Superior temporal gyrus (tissue), 1 donor: ENCODE results near the gene MINDY4.
A peak's percentile ranks its signal among the peaks of the same experiment; 100 is the strongest.

Experiments
- DNase-seq: peaks from one replicate; pipeline ENCODE4 v3.0.0-alpha.2; 2016; ENCODE audit errors: extremely low spot score

Gene MINDY4

GRCh38 chr7:30741289-30741688 is 29.9 kb upstream of the MINDY4 start:
- no peak for DNase-seq

- DNase-seq: no peak
These were observed 27.7 kb upstream of the MINDY4 start for GRCh38 chr7:30743371-30744074.

GRCh38 chr7:30744075-30744417 is 27.2 kb upstream of the MINDY4 start:
- no peak for DNase-seq

GRCh38 chr7:30745261-30745941 is 25.8 kb upstream of the MINDY4 start:
- no peak for DNase-seq

- no peak for DNase-seq
These were observed 21.2 kb upstream of the MINDY4 start for GRCh38 chr7:30750010-30750409.

- peak; percentile 43 for DNase-seq
These were observed 20.2 kb upstream of the MINDY4 start for GRCh38 chr7:30750683-30751650.

GRCh38 chr7:30751696-30752273 is 19.4 kb upstream of the MINDY4 start, which contains the start of gene INMT:
Gene INMT (plus strand): TSS chr7:30752135. CDS start chr7:30752151, 16 bp downstream.
- DNase-seq: no peak

GRCh38 chr7:30752484-30752883 is 18.7 kb upstream of the MINDY4 start:
- no peak for DNase-seq

GRCh38 chr7:30752979-30753378 is 18.2 kb upstream of the MINDY4 start:
- no peak for DNase-seq

GRCh38 chr7:30754315-30754877 is 16.8 kb upstream of the MINDY4 start:
- DNase-seq: no peak

- no peak for DNase-seq
These were observed 15.6 kb upstream of the MINDY4 start for GRCh38 chr7:30755384-30756154.

- DNase-seq: no peak
These were observed 13.9 kb upstream of the MINDY4 start for GRCh38 chr7:30757342-30757692.

- DNase-seq: no peak
These were observed 10.6 kb upstream of the MINDY4 start for GRCh38 chr7:30760514-30761213.

- DNase-seq: no peak
These were observed 9.7 kb upstream of the MINDY4 start for GRCh38 chr7:30761214-30762156.

GRCh38 chr7:30764030-30764975 is 6.9 kb upstream of the MINDY4 start:
- DNase-seq: no peak

- no peak for DNase-seq
These were observed 5.8 kb upstream of the MINDY4 start for GRCh38 chr7:30765408-30765807.

GRCh38 chr7:30770845-30771173 is 408 bp upstream of the MINDY4 start:
- no peak for DNase-seq

- no peak for DNase-seq
These were observed 736 bp downstream of the MINDY4 start for GRCh38 chr7:30771880-30772425.
